Gastroesophageal sphincter (tissue), 4 donors: ENCODE results near the gene UPF3A. TPM values are rescaled to one million over a fixed set of nuclear protein-coding genes. Genes with fewer than 3 reads are reported as not detected.
A peak's percentile ranks its signal among the peaks of the same experiment; 100 is the strongest.

Source experiments
- ATAC-seq: fragments of 150-250 bp; one replicate; pipeline ENCODE4 v1.9.1; 2016; ENCODE audit warnings: mild to moderate bottlenecking, moderate library complexity
- H3K27ac ChIP-seq, 4 donors: fragments of 200-600 bp; sonication (generic) in 3 of 4; 1 replicate in 3 of 4; 2 replicates in 1 of 4; pipeline ENCODE4 v1.5.1; 2016 to 2019
- H3K27me3 ChIP-seq: fragments of 200-600 bp; sonication (generic); one replicate; pipeline ENCODE4 v1.5.1; 2019
- H3K36me3 ChIP-seq, 2 donors: fragments of 200-600 bp; sonication (generic); one replicate each; pipeline ENCODE4 v1.5.1; 2019; ENCODE audit warnings: control low read depth in 1 of 2
- H3K4me1 ChIP-seq, 3 donors: fragments of 200-600 bp; sonication (generic); 1 replicate in 2 of 3; 2 replicates in 1 of 3; pipeline ENCODE4 v1.5.1; 2016 to 2019; ENCODE audit warnings: control low read depth in 2 of 3
- H3K4me3 ChIP-seq, 2 donors: fragments of 200-600 bp; sonication (generic); one replicate each; pipeline ENCODE4 v1.5.1; 2019; ENCODE audit warnings: mild to moderate bottlenecking in 1 of 2, moderate library complexity in 1 of 2
- H3K9me3 ChIP-seq, 3 donors: fragments of 200-600 bp; sonication (generic); one replicate each; pipeline ENCODE4 v1.5.1; 2017 to 2019; ENCODE audit warnings: control low read depth in 2 of 3
- CTCF ChIP-seq, 4 experiments: fragments of 200-600 bp in 2 of 4; fragments of 450-650 bp in 2 of 4; sonication (generic) in 1 of 4; IDR thresholded peaks; one replicate each; pipeline ENCODE4 v1.5.1; 2017 to 2019; ENCODE audit warnings: antibody characterized with exemption in 4 of 4, mild to moderate bottlenecking in 2 of 4, moderate library complexity in 2 of 4
- EP300 ChIP-seq: sonication (generic); formaldehyde crosslinking; IDR thresholded peaks from one replicate; pipeline ENCODE4 v1.6.1; 2017; ENCODE audit warnings: antibody characterized with exemption, mild to moderate bottlenecking
- POLR2A ChIP-seq, 2 donors: fragments of 450-650 bp; IDR thresholded peaks; one replicate each; pipeline ENCODE4 v1.6.1; 2017; ENCODE audit warnings: antibody characterized with exemption in 2 of 2, mild to moderate bottlenecking in 2 of 2, moderate library complexity in 1 of 2
- POLR2AphosphoS5 ChIP-seq: sonication (generic); formaldehyde crosslinking; IDR thresholded peaks from one replicate; pipeline ENCODE4 v1.6.1; 2017; ENCODE audit warnings: antibody characterized with exemption
- WGBS, 2 donors: methylation state at CpG; one replicate each; pipeline ENCODE4 v1.1.5; 2018; ENCODE audit warnings: low coverage in 1 of 2; 5-methylcytosine and 5-hydroxymethylcytosine counted together
- total RNA-seq, 4 donors: library from RNA; depleted of rRNA; stranded (reverse); fragments of >200 nt; gene quantifications; one replicate each; pipeline ENCODE4 v1.1.0, GENCODE V29; 2016

UPF3A gene
- total RNA-seq, 4 donors from 2014 or later, result 31.0 to 40.0 (median 37.9) TPM

- ATAC-seq, result no peak
- H3K36me3 ChIP-seq, result peaks cover 0 to 22% of the 10 kb centered on the region in 2 donors
- TF ChIP-seq POLR2AphosphoS5, result no peak
- TF ChIP-seq POLR2A (IDR thresholded peaks at IDR 0.05), result no peak
- no peak for TF ChIP-seq EP300
- no peak for TF ChIP-seq CTCF (IDR thresholded peaks at IDR 0.05)
- H3K27me3 ChIP-seq, result no peaks in the 10 kb centered on the region
- WGBS, 2 donors, result 79 to 100% methylated on average over 1 to 2 of the region's 2 CpGs
- H3K4me1 ChIP-seq, result peaks cover 0 to 32% (median 5%) of the 10 kb centered on the region in 3 donors
- peak overlapping the region in 2 of 4 donors; percentile 97 for H3K27ac ChIP-seq
- H3K9me3 ChIP-seq, result no peaks in the 10 kb centered on the region
- H3K4me3 ChIP-seq, result no peak overlapping the region
These were observed 1.5 kb upstream of the UPF3A start for GRCh38 chr13:114279758-114280355.

- Histone ChIP-seq H3K27me3 (no peaks in the 10 kb centered on the region), H3K9me3 (no peaks in the 10 kb centered on the region), H3K27ac (peak overlapping the region; percentile 82 to 99 (median 97)), H3K36me3 (peaks cover 0 to 25% of the 10 kb centered on the region in 2 donors), H3K4me1 (peaks cover 0 to 37% (median 5%) of the 10 kb centered on the region in 3 donors), H3K4me3 (peak overlapping the region; percentile 62 to 77)
- WGBS, 2 donors, result 0% methylated on average over 11 to 19 of the region's 50 CpGs
- peak; percentile 77 for ATAC-seq
- TF ChIP-seq CTCF (IDR thresholded peaks at IDR 0.05), result no peak
- peak; percentile 45 for TF ChIP-seq POLR2AphosphoS5
- TF ChIP-seq POLR2A (IDR thresholded peaks at IDR 0.05), result peak in 1 of 2 donors; percentile 33
- TF ChIP-seq EP300, result no peak
These were observed 755 bp downstream of the UPF3A start for GRCh38 chr13:114282041-114282670.

- Histone ChIP-seq H3K4me1 (peaks cover 0 to 37% (median 5%) of the 10 kb centered on the region in 3 donors), H3K27me3 (no peaks in the 10 kb centered on the region), H3K36me3 (peaks cover 0 to 40% of the 10 kb centered on the region in 2 donors), H3K27ac (no peak overlapping the region), H3K4me3 (no peak overlapping the region), H3K9me3 (no peaks in the 10 kb centered on the region)
- 74 to 88% methylated on average over 1 to 3 of the region's 3 CpGs for WGBS, 2 donors
- TF ChIP-seq POLR2AphosphoS5 (no peak), POLR2A (IDR thresholded peaks at IDR 0.05) (no peak), EP300 (no peak), CTCF (IDR thresholded peaks at IDR 0.05) (no peak)
- no peak for ATAC-seq
These were observed 2.2 kb downstream of the UPF3A start for GRCh38 chr13:114283576-114283975.

GRCh38 chr13:114284680-114285079 is 3.3 kb downstream of the UPF3A start:
- H3K27me3 ChIP-seq, result no peaks in the 10 kb centered on the region
- no peak overlapping the region for H3K27ac ChIP-seq
- 95 to 99% methylated on average over 5 to 8 of the region's 8 CpGs for WGBS, 2 donors
- peaks cover 0 to 51% of the 10 kb centered on the region in 2 donors for H3K36me3 ChIP-seq
- peaks cover 0 to 37% (median 5%) of the 10 kb centered on the region in 3 donors for H3K4me1 ChIP-seq
- ATAC-seq, result no peak
- TF ChIP-seq POLR2AphosphoS5 (no peak), POLR2A (IDR thresholded peaks at IDR 0.05) (no peak), EP300 (no peak), CTCF (IDR thresholded peaks at IDR 0.05) (no peak)
- H3K4me3 ChIP-seq, result no peak overlapping the region
- H3K9me3 ChIP-seq, result no peaks in the 10 kb centered on the region
